Measurements from ENCODE around the gene CST1.
"Not testable (repeated sequence)": the region's sequence is repeated elsewhere in the genome, so short reads cannot be mapped to it uniquely, and the experiment has no call there.

Gene CST1

GRCh38 chr20:23754731-23755130 is 4.0 kb upstream of the CST1 start:
- DNase-seq: no peak

GRCh38 chr20:23753589-23753988 is 2.9 kb upstream of the CST1 start:
- no peak for DNase-seq

DNA sequence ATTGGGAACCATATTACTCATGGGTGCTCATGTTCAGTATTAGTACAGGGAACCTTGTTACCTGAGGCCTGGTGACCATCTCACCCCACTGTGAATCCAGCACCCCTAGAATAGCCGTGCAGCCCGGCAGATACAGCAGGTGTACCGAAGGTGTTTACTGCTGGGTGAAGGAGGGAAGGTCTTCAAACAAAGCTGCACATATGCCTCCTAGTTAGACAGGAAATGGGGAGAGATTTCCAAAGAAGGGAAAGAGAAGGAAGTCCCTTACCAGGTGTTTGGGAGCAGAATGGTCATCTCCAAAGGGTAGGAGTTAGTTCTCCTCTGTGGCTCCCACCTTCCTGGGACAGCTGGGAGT is 2.4 kb upstream of the CST1 start:
- no peak for DNase-seq

DNA sequence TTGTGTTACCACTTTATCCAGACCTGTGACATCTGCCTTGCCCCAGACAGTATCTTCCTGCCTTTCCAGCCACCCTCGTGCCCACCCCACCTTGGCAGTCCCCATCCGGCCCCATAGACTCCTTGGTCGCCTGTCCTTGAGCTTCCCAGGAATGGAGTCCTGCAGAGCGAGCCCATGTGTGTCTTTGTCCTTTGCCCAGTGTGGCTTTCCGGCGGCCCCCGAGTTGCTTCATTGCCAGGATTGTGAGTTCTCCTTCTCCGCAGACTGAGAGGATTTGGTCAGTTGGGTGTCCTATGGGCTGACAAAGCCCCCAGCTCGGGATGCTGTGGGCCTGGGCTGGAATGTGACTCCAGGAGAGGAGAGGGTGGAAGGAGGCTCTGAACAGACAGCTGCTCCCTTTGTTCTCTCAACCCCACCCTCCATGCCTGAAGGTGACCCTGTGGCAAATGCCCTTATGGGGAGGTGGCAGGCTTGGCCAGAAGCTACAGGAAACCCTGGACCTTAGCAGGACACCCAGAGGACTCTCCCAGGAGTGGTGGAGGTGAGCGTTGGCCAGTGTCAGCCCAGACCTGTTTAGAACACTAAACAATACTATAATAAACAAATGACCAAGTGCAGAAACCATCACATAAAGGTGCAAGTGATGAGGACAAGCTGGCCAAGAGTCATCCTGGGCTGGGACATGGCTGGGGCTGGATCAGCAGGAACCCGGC is 1.9 kb upstream of the CST1 start:
- DNase-seq: no peak

- DNase-seq: no peak
These were observed 1.3 kb upstream of the CST1 start for GRCh38 chr20:23752019-23752418.

GRCh38 chr20:23749746-23750145 is 989 bp downstream of the CST1 start:
- DNase-seq: no peak

DNA sequence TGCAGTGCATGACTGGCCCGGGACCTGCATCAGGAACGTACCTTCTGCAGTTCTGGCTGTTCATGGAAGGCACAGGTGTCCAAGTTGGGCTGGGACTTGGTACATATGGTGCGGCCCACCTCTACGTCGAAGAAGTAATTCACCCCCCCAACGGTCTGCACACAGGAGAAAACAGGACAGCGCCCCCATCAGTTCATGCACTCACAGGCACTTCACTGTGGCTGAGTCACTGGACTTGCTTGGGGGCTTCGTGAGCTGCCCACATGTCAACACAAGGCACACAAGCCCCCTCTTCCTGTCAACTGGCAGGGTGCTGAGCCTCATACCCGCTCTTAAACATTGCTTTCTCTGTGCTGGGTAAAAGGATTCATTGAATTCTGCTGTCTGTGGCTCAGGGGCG is 1.8 kb downstream of the CST1 start:
- DNase-seq: not testable (repeated sequence)

DNA sequence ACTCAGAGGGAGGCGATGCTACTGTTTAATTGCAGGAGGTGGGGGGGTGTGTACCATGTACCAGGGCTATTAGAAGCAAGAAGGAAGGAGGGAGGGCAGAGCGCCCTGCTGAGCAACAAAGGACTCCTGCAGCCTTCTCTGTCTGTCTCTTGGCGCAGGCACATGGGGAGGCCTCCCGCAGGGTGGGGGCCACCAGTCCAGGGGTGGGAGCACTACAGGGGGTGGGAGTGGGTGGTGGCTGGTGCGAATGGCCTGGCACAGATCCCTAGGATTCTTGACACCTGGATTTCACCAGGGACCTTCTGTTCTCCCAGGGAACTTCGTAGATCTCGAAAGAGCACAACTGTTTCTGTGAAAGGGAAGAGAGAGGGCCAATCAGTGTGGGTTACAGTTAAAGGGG is 3.2 kb downstream of the CST1 start:
- not testable (repeated sequence) for DNase-seq

DNA sequence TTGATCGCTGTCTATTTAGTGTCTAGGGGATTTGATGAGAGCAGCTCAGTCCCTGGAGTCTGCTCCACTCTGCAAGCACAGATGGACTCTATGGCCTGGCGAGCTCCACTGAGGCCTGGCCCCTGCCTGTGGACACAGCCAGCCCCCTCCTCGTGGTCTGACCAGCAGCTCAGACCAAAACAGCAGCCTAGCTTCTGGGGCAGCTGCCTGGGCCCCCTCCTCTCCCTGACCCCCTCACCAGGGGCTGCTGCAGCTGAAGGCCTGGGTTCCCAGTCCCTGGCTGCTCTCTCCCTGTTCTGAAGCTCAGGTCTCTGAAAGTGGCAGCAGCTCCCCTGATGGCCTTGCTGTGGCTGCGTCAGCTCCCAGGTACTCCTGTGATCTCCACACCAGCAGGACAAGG is 3.6 kb downstream of the CST1 start:
- DNase-seq: not testable (repeated sequence)

- no peak for DNase-seq
These were observed 4.4 kb downstream of the CST1 start for GRCh38 chr20:23746321-23746720.

DNA sequence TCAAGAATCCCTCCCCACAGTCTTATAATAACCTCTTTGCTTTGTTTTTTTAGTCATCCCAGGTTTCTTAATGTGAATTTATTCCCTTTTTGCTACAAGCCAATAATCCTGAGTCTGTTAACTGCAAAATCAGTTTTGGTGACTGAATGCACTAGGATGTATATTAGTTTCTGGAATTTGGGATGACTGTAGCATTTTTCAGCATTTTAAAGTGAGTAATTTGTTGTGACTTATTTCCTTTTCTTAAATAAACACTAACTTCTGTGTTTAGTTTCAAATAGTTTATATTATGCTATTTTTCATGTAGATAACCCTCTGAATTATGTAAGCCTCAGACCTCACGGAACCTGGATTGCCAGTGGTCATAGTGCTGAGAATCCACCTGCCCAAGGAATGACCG is 5.5 kb downstream of the CST1 start:
- DNase-seq: peak; percentile 18

- no peak for DNase-seq
These were observed 5.9 kb downstream of the CST1 start for GRCh38 chr20:23744817-23745216.

DNA sequence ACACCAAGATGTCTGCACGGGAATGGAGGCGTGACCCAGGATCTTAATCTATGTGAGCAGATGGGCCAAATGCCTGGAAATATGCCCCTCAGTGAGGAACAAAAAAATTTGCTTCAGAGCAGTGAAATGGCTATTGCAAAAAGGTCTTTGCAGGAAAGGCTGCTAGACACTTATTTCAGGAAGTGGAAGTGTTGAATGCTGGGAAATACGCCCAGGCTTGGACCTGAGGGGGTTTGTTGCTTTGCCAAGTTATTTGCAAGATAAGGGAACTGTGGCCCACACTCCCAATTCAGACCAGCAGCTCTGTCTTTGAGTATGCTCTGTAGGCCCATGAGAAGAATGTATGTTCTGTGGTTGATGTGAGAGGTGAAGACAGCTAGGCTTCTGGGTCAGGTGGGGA is 15.3 kb downstream of the CST1 start:
- not testable (repeated sequence) for DNase-seq

DNA sequence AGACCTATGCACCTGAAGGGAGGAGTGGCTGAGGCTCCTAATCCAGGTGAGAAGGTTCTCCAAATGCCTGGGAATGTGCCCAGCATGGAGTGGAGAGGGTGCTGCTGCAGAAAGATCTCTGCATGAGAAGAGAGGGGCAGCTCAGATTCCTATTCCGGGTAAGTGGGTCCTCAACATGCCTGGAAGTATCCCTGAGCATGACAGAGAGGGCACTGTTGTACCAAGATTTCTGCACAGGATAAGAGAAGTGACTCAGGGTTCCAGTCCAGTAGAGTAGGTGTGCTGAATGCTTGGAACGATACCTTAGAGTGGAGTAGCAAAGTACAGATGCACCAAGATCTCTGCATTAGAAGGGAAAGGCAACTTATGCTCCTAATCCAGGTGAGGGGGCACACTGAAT is 15.8 kb downstream of the CST1 start:
- DNase-seq: not testable (repeated sequence)

DNA sequence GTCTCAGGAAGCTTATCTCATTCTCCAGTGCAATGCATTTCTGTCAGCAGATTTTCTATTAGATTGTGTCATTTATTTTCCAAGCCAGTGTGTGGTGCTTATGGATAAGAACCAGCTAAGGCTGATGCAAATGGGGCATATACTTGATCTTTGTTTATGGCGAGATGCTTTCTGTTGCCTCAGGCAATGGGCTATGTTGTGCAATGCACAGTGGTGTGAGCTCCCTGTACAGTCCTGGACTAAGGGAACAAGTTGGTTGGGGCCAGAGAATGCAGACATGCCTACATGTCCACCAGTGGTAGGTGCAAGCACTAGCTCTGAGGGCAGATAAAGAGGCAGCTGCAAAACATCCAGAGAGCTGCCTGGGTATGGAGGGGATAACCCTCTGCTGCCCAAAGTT is 16.3 kb downstream of the CST1 start:
- not testable (repeated sequence) for DNase-seq

DNA sequence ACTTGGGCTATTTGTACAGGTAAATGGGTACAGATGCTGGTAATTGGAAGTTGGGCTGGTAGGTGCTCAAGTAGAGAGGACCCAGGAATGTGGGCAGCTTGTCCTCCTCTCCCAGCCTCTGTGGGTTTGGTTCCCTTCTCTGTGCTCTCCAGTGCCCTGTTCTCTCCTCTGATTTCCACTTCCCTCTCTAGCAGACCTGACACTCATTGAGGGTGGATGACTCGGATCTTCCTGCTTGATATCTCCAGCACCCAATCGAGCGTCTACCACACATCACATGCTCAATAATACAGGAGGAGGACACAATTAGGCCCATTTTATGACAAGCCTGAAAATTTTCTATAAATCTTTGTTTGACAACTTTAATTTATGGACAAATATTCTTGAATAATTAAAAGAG is 23.7 kb downstream of the CST1 start:
- DNase-seq: no peak

DNA sequence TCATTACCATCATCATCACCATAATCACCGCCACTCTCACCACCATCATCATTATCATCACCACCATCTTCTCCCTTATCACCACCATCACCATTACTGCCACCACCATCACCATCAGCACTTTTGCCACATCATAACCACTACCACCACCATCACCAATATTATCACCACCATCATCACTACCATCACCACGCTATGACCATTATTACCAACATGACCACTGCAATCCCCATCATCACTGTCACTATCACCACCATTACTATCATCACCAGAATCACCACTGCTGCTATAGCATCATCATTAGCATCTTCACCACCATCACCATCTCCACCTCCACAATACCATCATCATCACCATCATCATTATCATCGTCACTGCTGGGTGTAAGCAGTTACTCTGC is 25.6 kb downstream of the CST1 start:
- no peak for DNase-seq

- DNase-seq: peak; percentile 18
These were observed 27.0 kb downstream of the CST1 start for GRCh38 chr20:23723659-23724307.

DNA sequence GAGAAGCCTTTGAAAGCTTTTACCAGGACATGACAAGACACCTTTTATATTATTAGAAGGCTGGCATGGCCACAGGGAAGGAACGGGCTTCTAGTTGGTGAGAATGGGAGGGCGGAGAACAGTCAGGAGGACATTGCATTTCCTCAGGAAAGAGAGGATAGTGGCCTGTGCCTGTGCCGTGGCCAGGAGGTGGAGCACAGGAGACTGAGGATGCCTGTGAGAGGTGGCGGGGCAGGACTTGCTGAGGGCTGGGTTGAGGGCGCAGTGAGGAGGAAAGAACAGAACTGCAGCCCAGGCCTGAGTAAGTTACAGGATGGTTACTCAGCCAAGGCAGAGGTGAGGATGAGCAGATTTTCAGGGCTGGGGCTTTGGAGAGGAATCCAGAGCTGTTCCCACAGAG is 27.9 kb downstream of the CST1 start:
- not testable (repeated sequence) for DNase-seq

DNA sequence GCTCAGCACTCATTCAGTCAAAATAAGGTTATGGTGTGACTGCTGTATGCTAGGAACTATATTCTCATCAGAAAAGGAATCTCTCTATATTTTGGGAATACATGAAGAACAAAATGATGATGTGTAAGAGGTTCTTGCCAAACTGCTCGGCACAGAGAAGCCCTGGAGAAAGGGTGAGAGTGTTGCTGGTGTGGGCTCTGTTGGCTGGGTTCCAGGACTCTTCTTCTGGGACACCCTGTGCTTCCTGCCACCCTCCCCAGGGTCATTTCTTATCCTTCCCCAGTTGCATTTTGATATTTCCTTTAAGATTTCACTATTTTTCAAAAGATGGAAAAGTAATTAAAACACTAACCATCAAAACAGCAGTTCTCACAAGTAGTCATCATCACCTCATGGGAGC is 28.8 kb downstream of the CST1 start:
- DNase-seq: no peak

- DNase-seq: not testable (repeated sequence)
These were observed 31.4 kb downstream of the CST1 start for GRCh38 chr20:23719351-23719750.

DNA sequence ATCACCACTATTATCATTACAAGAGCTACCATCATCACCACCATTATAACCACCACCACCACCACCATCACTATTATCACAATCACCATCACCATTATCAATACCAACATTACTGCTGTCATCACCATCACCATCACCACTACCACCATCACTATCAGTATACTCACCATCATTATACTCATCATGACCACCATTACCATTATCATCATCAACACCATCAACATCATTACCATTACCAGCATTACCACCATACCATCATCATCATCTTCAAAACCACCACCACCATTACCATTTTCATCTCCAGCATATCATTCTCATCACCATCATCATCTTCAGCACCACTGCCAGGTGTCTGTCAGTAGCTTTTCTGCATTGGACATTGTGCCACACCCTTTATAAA is 39.0 kb downstream of the CST1 start:
- DNase-seq: not testable (repeated sequence)

GRCh38 chr20:23710771-23711170 is 40.0 kb downstream of the CST1 start:
- DNase-seq: no peak

DNA sequence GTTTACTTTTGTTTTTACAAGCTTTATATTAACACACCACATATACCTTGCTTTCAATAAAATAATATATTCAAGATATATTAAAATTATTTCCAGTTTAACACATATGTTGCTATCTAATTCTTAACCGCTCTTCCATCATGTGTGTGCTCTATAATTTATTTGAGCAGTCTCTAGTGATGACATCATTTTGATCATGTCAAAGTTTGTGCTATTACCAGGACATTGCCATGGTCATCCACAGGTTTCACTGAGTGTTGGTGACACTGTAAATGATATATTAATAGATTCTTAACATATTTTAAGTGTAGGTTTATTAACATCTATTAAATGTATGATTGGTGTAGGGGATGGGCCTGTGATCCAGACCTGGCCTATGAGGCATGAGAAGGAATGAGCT is 44.8 kb downstream of the CST1 start:
- no peak for DNase-seq

GRCh38 chr20:23702021-23702420 is 48.7 kb downstream of the CST1 start:
- DNase-seq: peak; percentile 2

All from fibroblast of skin of back (primary cell).